ENCODE measurements around the gene C11orf16.

Gene C11orf16

DNA sequence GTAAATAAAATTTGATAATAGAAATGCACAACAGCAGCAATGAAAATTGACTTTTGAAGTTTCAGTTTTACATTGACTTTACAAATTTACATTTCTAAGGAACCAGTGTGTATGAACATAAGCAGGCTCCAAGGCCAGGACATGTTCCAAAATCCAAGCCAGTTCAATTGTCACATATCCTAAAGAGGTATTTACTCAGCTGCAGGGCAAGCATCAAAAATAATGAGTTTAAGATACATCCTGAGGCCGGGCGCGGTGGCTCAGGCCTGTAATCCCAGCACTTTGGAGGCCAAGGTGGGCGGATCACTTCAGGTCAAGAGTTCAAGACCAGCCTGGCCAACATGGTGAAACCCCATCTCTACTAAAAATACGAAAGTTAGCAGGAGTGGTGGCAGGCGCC lies 60.8 kb downstream of the C11orf16 start:
- Histone ChIP-seq H3K4me2 (ENCODE audit: low read length) (no peak overlapping the region), H3K4me1 (ENCODE audit: control insufficient read depth, low read length) (peaks cover 10% of the 10 kb centered on the region), H3K27me3 (ENCODE audit: control insufficient read depth, low read length) (peaks cover 31% of the 10 kb centered on the region), H3K79me2 (ENCODE audit: control insufficient read depth, low read length) (no peaks in the 10 kb centered on the region), H3K9me3 (ENCODE audit: control insufficient read depth, insufficient read depth, low read length) (no peaks in the 10 kb centered on the region), H3K36me3 (ENCODE audit: control insufficient read depth, low read length) (no peaks in the 10 kb centered on the region), H3K4me3 (ENCODE audit: low read length) (no peak overlapping the region), H3K9me2 (replicated peaks; ENCODE audit: control insufficient read depth, low read length) (no peaks in the 10 kb centered on the region), H3K27ac (ENCODE audit: low read depth, low read length) (no peak overlapping the region), H4K20me1 (ENCODE audit: control insufficient read depth, insufficient read depth, low read depth, low read length) (no peaks in the 10 kb centered on the region), H3F3A (ENCODE audit: control insufficient read depth, insufficient read depth) (no peaks in the 10 kb centered on the region)
- TF ChIP-seq EZH2phosphoT487 (IDR thresholded peaks at IDR 0.05; ENCODE audit: borderline replicate concordance, low read length) = no peak
- TF ChIP-seq CTCF (IDR thresholded peaks at IDR 0.05; ENCODE audit: low read depth, low read length, poor library complexity, severe bottlenecking) = no peak

GRCh38 chr11:8871171-8871775 lies 61.5 kb downstream of the C11orf16 start:
- Histone ChIP-seq H3K79me2 (ENCODE audit: control insufficient read depth, low read length) (no peaks in the 10 kb centered on the region), H3K4me2 (ENCODE audit: low read length) (peak overlapping the region; percentile 36; the same call in 1 of the 2 replicates), H3K36me3 (ENCODE audit: control insufficient read depth, low read length) (no peaks in the 10 kb centered on the region), H3K27me3 (ENCODE audit: control insufficient read depth, low read length) (peaks cover 31% of the 10 kb centered on the region), H3K27ac (ENCODE audit: low read depth, low read length) (no peak overlapping the region), H3F3A (ENCODE audit: control insufficient read depth, insufficient read depth) (no peaks in the 10 kb centered on the region), H3K4me1 (ENCODE audit: control insufficient read depth, low read length) (peaks cover 10% of the 10 kb centered on the region), H3K4me3 (ENCODE audit: low read length) (0 out of 2 replicates have a peak overlapping the region, but pooled peaks have one; percentile 36), H4K20me1 (ENCODE audit: control insufficient read depth, insufficient read depth, low read depth, low read length) (no peaks in the 10 kb centered on the region), H3K9me2 (replicated peaks; ENCODE audit: control insufficient read depth, low read length) (no peaks in the 10 kb centered on the region), H3K9me3 (ENCODE audit: control insufficient read depth, insufficient read depth, low read length) (no peaks in the 10 kb centered on the region)
- no peak for TF ChIP-seq CTCF (IDR thresholded peaks at IDR 0.05; ENCODE audit: low read depth, low read length, poor library complexity, severe bottlenecking)

- Histone ChIP-seq H3K9me3 (ENCODE audit: control insufficient read depth, insufficient read depth, low read length) (no peaks in the 10 kb centered on the region), H3K4me3 (ENCODE audit: low read length) (peak overlapping the region; percentile 36), H3K27ac (ENCODE audit: low read depth, low read length) (no peak overlapping the region), H3K27me3 (ENCODE audit: control insufficient read depth, low read length) (peaks cover 31% of the 10 kb centered on the region), H3K79me2 (ENCODE audit: control insufficient read depth, low read length) (no peaks in the 10 kb centered on the region), H3K4me2 (ENCODE audit: low read length) (peak overlapping the region; percentile 36), H3K36me3 (ENCODE audit: control insufficient read depth, low read length) (no peaks in the 10 kb centered on the region), H3F3A (ENCODE audit: control insufficient read depth, insufficient read depth) (no peaks in the 10 kb centered on the region), H4K20me1 (ENCODE audit: control insufficient read depth, insufficient read depth, low read depth, low read length) (no peaks in the 10 kb centered on the region), H3K4me1 (ENCODE audit: control insufficient read depth, low read length) (peaks cover 10% of the 10 kb centered on the region), H3K9me2 (replicated peaks; ENCODE audit: control insufficient read depth, low read length) (no peaks in the 10 kb centered on the region)
- TF ChIP-seq EZH2phosphoT487 (IDR thresholded peaks at IDR 0.05; ENCODE audit: borderline replicate concordance, low read length) = no peak
- TF ChIP-seq CTCF (IDR thresholded peaks at IDR 0.05; ENCODE audit: low read depth, low read length, poor library complexity, severe bottlenecking) = no peak
These were observed 62.2 kb downstream of the C11orf16 start for GRCh38 chr11:8870411-8871170.
